ENCODE measurements around the gene ARID3A. TPM values are rescaled to one million over a fixed set of nuclear protein-coding genes. Genes with fewer than 3 reads are reported as not detected.
"Not testable (repeated sequence)": the region's sequence is repeated elsewhere in the genome, so short reads cannot be mapped to it uniquely, and the experiment has no call there.

ARID3A gene
- total and polyA plus RNA-seq, 7 experiments from 2014 or later, result 0.57 to 33.1 (median 8.6) TPM

DNA sequence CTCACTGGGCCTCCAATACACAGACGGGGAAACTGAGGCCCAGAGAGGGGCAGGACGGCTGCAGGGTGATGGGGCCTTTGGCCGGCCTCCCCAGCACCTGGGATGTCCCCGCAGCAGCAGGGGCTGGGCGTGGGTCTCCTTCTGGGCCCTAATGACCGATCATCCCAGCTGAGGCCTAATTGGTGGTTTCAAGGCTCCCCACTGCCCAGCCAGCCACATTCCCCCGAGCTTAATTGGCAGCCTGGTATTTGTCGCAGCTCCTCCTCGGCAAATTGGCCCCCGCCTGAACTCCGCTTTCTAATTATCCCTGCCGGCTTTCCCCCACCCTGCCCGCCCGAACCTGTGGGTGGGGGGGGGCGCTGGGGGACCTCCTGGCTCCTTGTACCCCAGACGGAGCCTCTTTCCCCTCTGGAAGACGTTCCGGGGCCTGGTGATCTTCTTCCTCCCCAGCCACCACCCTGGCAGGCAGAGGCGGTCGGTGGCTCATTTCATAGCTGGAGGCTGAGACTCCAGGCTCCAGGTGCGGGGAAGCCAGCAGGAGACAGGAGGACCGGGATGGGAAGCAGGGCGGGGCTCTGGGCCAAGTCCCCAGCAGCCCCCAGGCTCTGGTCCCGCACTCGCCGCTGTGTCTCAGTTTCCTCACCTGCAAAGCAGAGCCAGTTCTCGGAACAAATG lies 31.1 kb downstream of the ARID3A start:
- CTCF ChIA-PET, result interaction anchor here (0.5 kb wide), 1 partner anchor 34 kb away, joined by 3 read pairs; no protein-coding TSS in a partner anchor
- no peak overlapping the region for H3K4me3 Mint-ChIP-seq
- DNase-seq (no peak), ATAC-seq (no peak)
- POLR2A ChIA-PET, result no interaction called here
- H3K36me3 ChIP-seq (ENCODE audit: control insufficient read depth in 2 of 3, insufficient read depth in 3 of 3, low read length in 3 of 3), result no peaks in the 10 kb centered on the region
- intact Hi-C loops (cut with micrococcal nuclease), result no loop called here
- no peak overlapping the region for H3K4me3 ChIP-seq (ENCODE audit: low read length)
- H3K9me3 ChIP-seq (ENCODE audit: control insufficient read depth in 2 of 3, low read length in 3 of 3), result no peaks in the 10 kb centered on the region
- H3K4me1 Mint-ChIP-seq, result peaks cover 0 to 10% (median 4%) of the 10 kb centered on the region in 7 donors
- H3K27me3 Mint-ChIP-seq, result no peaks in the 10 kb centered on the region
- no peak overlapping the region for H3K27ac Mint-ChIP-seq
- no peaks in the 10 kb centered on the region for H3K27me3 ChIP-seq (ENCODE audit: control insufficient read depth in 2 of 2, insufficient read depth in 2 of 2, low read length in 2 of 2)
- no peaks in the 10 kb centered on the region for H3K9me3 Mint-ChIP-seq
- H3K27ac ChIP-seq (ENCODE audit: low read depth, low read length), result no peak overlapping the region
- H3K36me3 Mint-ChIP-seq, result peaks cover 0 to 3% (median 0%) of the 10 kb centered on the region in 5 donors
- H3K4me1 ChIP-seq (ENCODE audit: control insufficient read depth in 2 of 2, insufficient read depth in 2 of 2, low read length in 2 of 2), result peaks cover 6 to 11% of the 10 kb centered on the region in 2 donors

DNA sequence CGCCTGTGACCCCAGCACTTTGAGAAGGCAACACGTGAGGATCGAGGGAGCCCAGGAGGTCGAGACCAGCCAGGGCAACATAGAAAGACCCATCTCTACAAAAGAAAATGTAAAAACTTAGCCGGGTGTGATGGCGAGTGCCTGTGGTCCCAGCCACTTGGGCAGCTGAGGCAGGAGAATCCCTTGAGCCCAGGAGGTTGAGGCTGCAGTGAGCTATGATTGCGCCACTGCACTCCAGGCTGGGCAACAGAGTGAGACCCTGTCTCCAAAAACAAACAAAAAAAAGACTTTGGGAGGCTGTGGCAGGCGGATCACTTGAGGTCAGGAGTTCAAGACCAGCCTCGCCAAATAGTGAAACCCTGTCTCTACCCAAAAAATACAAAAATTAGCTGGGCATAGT lies 31.7 kb downstream of the ARID3A start:
- POLR2A ChIA-PET; H3K9me3 Mint-ChIP-seq; H3K4me3 ChIP-seq (ENCODE audit: low read length); DNase-seq; H3K27me3 ChIP-seq (ENCODE audit: control insufficient read depth in 2 of 2, insufficient read depth in 2 of 2, low read length in 2 of 2); intact Hi-C loops (cut with micrococcal nuclease); H3K27ac Mint-ChIP-seq; H3K9me3 ChIP-seq (ENCODE audit: control insufficient read depth in 2 of 3, low read length in 3 of 3); H3K4me3 Mint-ChIP-seq; H3K27ac ChIP-seq (ENCODE audit: low read depth, low read length); H3K36me3 Mint-ChIP-seq; H3K27me3 Mint-ChIP-seq; ATAC-seq; H3K36me3 ChIP-seq (ENCODE audit: control insufficient read depth in 2 of 3, insufficient read depth in 3 of 3, low read length in 3 of 3): not testable (repeated sequence)
- peaks cover 6 to 11% of the 10 kb centered on the region in 2 donors for H3K4me1 ChIP-seq (ENCODE audit: control insufficient read depth in 2 of 2, insufficient read depth in 2 of 2, low read length in 2 of 2)
- CTCF ChIA-PET, result interaction anchor here (0.6 kb wide), 2 partner anchors 14 to 173 kb away, joined by 3 to 4 read pairs; no protein-coding TSS in a partner anchor
- H3K4me1 Mint-ChIP-seq, result peaks cover 0 to 16% (median 8%) of the 10 kb centered on the region in 7 donors

DNA sequence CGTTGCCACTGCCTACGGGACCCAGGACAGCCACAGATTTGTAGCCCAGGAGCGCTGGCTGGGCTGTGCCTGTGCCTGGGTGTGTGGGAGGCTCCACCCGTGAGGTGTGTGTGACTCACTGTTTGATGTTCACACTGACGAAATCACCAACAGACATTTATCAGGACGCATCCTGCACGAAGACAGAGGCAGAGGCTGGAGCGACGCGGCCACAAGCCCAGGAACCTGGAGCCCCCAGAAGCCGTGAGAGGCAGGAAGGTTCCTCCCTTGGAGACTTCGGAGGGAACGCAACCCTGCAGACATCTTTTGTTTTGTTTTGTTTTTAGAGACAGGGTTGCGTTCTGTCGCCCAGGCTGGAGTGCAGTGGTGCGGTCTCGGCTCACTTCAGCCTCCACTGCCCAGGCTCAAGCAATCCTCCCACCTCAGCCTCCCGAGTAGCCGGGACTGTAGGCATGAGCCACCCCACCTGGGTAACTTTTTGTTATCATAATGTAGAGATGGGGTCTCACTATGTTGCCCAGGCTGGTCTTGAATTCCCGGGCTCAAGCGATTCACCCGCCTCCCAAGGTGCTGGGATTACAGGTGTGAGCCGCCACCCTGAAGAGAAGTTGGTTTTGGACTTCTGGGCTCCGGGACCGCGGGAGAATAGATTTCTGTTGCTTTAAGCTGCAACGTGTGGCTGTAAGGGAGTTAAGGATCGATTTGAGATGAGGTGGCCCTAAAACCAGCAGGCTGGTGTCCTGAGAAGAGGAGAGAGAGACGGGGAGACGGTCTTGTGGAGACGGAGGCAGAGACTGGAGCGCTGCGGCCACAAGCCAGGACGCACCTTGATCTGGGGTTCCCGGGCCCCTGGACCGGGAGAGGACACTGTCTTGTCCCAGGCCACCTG lies 33.4 kb downstream of the ARID3A start:
- intact Hi-C loops (cut with micrococcal nuclease), result no loop called here
- Mint-ChIP-seq H3K9me3 (no peaks in the 10 kb centered on the region), H3K27me3 (no peaks in the 10 kb centered on the region), H3K36me3 (peaks cover 0 to 6% (median 0%) of the 10 kb centered on the region in 5 donors), H3K4me3 (no peak overlapping the region), H3K27ac (peak overlapping the region in 1 of 9 donors; percentile 62), H3K4me1 (peaks cover 0 to 10% (median 8%) of the 10 kb centered on the region in 7 donors)
- Histone ChIP-seq H3K9me3 (ENCODE audit: control insufficient read depth in 2 of 3, low read length in 3 of 3) (no peaks in the 10 kb centered on the region), H3K27me3 (ENCODE audit: control insufficient read depth in 2 of 2, insufficient read depth in 2 of 2, low read length in 2 of 2) (no peaks in the 10 kb centered on the region), H3K36me3 (ENCODE audit: control insufficient read depth in 2 of 3, insufficient read depth in 3 of 3, low read length in 3 of 3) (peaks cover 0 to 3% (median 0%) of the 10 kb centered on the region in 3 experiments), H3K4me1 (ENCODE audit: control insufficient read depth in 2 of 2, insufficient read depth in 2 of 2, low read length in 2 of 2) (no peaks in the 10 kb centered on the region), H3K27ac (ENCODE audit: low read depth, low read length) (no peak overlapping the region), H3K4me3 (ENCODE audit: low read length) (no peak overlapping the region)
- ChIA-PET POLR2A (no interaction called here), CTCF (no interaction called here)
- peak in 1 of 9 donors; percentile 41 for DNase-seq
- no peak for ATAC-seq

DNA sequence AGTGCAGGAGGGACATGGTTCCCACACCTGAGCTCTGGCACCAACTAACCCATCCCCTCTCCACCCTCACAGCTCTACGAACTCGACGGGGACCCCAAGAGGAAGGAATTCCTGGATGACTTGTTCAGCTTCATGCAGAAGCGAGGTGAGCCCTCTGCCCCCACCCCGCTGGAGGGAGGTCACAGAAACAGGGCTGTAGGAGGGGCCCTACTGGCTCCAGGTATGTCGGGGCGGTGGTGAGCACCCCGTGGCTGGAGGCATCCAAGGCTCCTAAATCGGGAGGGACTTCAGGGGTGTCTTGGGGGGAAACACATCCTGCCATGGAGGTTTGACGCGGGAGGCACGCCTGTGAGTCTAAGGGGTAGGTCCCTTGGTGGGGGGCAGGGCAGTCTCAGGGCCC lies 34.2 kb downstream of the ARID3A start:
- H3K36me3 Mint-ChIP-seq, result peaks cover 0 to 13% (median 2%) of the 10 kb centered on the region in 5 donors
- no peak overlapping the region for H3K27ac Mint-ChIP-seq

DNA sequence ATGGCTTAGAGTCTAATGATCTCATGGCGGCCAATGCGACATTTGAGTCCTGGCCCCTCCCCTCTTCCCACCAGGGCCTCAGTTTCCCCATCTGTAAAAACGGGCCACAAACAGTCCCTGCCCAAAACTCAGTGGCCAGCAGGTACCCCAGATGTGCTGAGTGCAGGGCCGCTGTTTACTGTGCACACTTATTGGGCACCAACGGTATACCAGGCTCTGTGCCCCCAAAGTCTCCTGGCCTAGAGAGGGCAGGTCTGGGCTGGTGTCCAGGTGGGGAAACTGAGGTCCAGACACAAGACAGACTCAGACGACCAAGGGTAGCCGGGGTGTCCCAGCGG lies 34.7 kb downstream of the ARID3A start:
- DNase-seq, result no peak
- Histone ChIP-seq H3K9me3 (ENCODE audit: control insufficient read depth in 2 of 3, low read length in 3 of 3) (no peaks in the 10 kb centered on the region), H3K4me1 (ENCODE audit: control insufficient read depth in 2 of 2, insufficient read depth in 2 of 2, low read length in 2 of 2) (no peaks in the 10 kb centered on the region), H3K36me3 (ENCODE audit: control insufficient read depth in 2 of 3, insufficient read depth in 3 of 3, low read length in 3 of 3) (peaks cover 0 to 11% (median 4%) of the 10 kb centered on the region in 3 experiments), H3K4me3 (ENCODE audit: low read length) (no peak overlapping the region), H3K27me3 (ENCODE audit: control insufficient read depth in 2 of 2, insufficient read depth in 2 of 2, low read length in 2 of 2) (no peaks in the 10 kb centered on the region), H3K27ac (ENCODE audit: low read depth, low read length) (no peak overlapping the region)
- peaks cover 0 to 17% (median 4%) of the 10 kb centered on the region in 5 donors for H3K36me3 Mint-ChIP-seq
- H3K27me3 Mint-ChIP-seq, result no peaks in the 10 kb centered on the region
- ChIA-PET POLR2A (no interaction called here), CTCF (no interaction called here)
- peaks cover 0 to 12% (median 8%) of the 10 kb centered on the region in 7 donors for H3K4me1 Mint-ChIP-seq
- H3K9me3 Mint-ChIP-seq, result peaks cover 0 to 2% (median 0%) of the 10 kb centered on the region in 11 donors
- H3K27ac Mint-ChIP-seq, result no peak overlapping the region
- ATAC-seq, result no peak
- intact Hi-C loops (cut with micrococcal nuclease), result no loop called here
- H3K4me3 Mint-ChIP-seq, result no peak overlapping the region

More for the DNA sequence above, 34.2 kb downstream of the ARID3A start:
- Mint-ChIP-seq H3K4me1 (peaks cover 0 to 10% (median 8%) of the 10 kb centered on the region in 7 donors), H3K9me3 (no peaks in the 10 kb centered on the region), H3K27me3 (no peaks in the 10 kb centered on the region), H3K4me3 (no peak overlapping the region)
- CTCF ChIA-PET, result no interaction called here
- no peak for DNase-seq
- POLR2A ChIA-PET, result no interaction called here
- Histone ChIP-seq H3K9me3 (ENCODE audit: control insufficient read depth in 2 of 3, low read length in 3 of 3) (no peaks in the 10 kb centered on the region), H3K4me3 (ENCODE audit: low read length) (no peak overlapping the region), H3K27ac (ENCODE audit: low read depth, low read length) (no peak overlapping the region), H3K27me3 (ENCODE audit: control insufficient read depth in 2 of 2, insufficient read depth in 2 of 2, low read length in 2 of 2) (no peaks in the 10 kb centered on the region), H3K4me1 (ENCODE audit: control insufficient read depth in 2 of 2, insufficient read depth in 2 of 2, low read length in 2 of 2) (no peaks in the 10 kb centered on the region), H3K36me3 (ENCODE audit: control insufficient read depth in 2 of 3, insufficient read depth in 3 of 3, low read length in 3 of 3) (peaks cover 0 to 9% (median 4%) of the 10 kb centered on the region in 3 experiments)
- intact Hi-C loops (cut with micrococcal nuclease), result no loop called here
- no peak for ATAC-seq

DNA sequence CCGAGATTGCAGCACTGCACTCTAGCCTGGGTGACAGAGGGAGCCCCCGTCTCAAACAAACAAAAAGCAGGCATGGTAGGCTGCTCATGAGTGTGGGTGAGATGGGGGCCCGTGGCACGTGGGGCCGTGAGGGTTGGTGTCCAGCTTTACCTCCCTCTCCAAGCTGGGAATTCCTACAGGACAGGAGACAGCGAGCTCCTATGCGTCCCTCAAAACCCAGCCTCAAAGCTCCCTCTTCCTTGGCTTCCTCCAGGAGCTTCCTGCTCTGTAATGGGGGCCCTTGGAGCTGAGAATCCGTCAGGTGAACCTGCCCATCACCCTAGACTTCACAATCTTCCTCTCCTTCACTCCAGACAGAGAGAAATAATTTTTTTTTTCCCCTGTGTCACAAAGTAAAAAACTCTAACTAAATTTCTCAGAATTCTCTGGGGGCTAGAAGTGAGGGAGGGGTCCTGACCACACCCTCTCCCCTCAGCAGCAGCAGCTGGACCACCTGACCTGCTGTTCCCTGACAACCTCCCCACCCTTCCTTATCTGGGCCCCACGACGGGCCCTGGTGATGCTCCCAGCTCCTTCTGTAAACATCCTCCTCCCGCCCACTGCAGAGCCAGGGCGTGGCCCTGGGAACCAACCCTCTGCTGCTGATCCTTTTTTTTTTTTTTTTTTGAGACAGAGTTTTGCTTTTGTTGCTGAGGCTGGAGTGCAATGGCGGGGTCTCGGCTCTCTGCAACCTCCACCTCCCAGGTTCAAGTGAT lies 36.2 kb downstream of the ARID3A start:
- intact Hi-C loops (cut with micrococcal nuclease), result no loop called here
- Histone ChIP-seq H3K36me3 (ENCODE audit: control insufficient read depth in 2 of 3, insufficient read depth in 3 of 3, low read length in 3 of 3) (peaks cover 0 to 11% (median 4%) of the 10 kb centered on the region in 3 experiments), H3K27me3 (ENCODE audit: control insufficient read depth in 2 of 2, insufficient read depth in 2 of 2, low read length in 2 of 2) (no peaks in the 10 kb centered on the region), H3K27ac (ENCODE audit: low read depth, low read length) (no peak overlapping the region), H3K9me3 (ENCODE audit: control insufficient read depth in 2 of 3, low read length in 3 of 3) (no peaks in the 10 kb centered on the region), H3K4me3 (ENCODE audit: low read length) (no peak overlapping the region), H3K4me1 (ENCODE audit: control insufficient read depth in 2 of 2, insufficient read depth in 2 of 2, low read length in 2 of 2) (no peaks in the 10 kb centered on the region)
- H3K27me3 Mint-ChIP-seq, result no peaks in the 10 kb centered on the region
- peak overlapping the region in 2 of 9 donors; percentile 41 to 80 for H3K27ac Mint-ChIP-seq
- DNase-seq (no peak), ATAC-seq (no peak)
- ChIA-PET CTCF (interaction anchor here (0.9 kb wide), 1 partner anchor 40 kb away, joined by 3 read pairs; no protein-coding TSS in a partner anchor), POLR2A (no interaction called here)
- H3K9me3 Mint-ChIP-seq, result peaks cover 0 to 2% (median 0%) of the 10 kb centered on the region in 11 donors
- H3K4me3 Mint-ChIP-seq, result peak overlapping the region in 1 of 10 donors; percentile 25
- peaks cover 0 to 24% (median 4%) of the 10 kb centered on the region in 5 donors for H3K36me3 Mint-ChIP-seq
- peaks cover 0 to 12% (median 8%) of the 10 kb centered on the region in 7 donors for H3K4me1 Mint-ChIP-seq
